ENCODE results near the gene CHRNA3. TPM values are rescaled to one million over a fixed set of nuclear protein-coding genes. Genes with fewer than 3 reads are reported as not detected.

Gene CHRNA3
- total RNA-seq, 1 donor from 2014 or later: not detected

DNA sequence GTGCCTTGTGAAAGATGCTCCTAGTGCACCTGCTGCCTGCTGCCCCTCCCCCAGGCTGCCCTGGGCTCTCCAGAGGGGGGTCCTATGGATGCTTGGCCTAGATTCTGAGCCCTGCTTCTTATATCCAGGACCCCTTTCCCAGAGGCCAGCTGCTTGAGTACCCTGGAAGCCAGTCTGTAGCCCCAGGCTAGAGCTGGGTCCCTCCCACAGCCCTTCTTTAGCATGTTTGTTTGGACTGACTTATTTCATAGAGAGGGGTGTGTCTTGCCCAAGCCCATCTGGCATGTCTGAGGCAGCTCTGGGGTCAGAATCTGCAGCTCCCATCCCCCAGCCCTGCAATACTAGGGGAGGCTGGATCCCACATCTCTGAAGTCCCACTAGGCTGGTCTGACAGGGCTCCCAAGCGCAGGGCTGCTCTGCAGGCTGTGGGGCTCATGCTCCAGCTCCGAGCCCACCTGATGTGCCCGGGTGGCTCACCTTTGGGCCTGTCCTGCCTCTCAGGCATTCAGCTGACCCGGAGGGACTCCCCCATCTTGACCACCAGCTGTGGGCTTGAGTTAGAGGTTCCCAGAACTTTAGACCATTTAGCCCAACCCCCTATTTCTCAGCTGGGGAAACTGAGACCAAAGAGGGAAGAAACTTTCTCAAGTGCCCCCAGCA lies 17.1 kb upstream of the CHRNA3 start:
- DNase-seq (ENCODE audit: extremely low read depth, low read depth, low spot score): no peak

GRCh38 chr15:78636378-78636859 lies 15.6 kb upstream of the CHRNA3 start:
- no peak for DNase-seq (ENCODE audit: extremely low read depth, low read depth, low spot score)

GRCh38 chr15:78635346-78635745 lies 14.6 kb upstream of the CHRNA3 start:
- DNase-seq (ENCODE audit: extremely low read depth, low read depth, low spot score): no peak

DNA sequence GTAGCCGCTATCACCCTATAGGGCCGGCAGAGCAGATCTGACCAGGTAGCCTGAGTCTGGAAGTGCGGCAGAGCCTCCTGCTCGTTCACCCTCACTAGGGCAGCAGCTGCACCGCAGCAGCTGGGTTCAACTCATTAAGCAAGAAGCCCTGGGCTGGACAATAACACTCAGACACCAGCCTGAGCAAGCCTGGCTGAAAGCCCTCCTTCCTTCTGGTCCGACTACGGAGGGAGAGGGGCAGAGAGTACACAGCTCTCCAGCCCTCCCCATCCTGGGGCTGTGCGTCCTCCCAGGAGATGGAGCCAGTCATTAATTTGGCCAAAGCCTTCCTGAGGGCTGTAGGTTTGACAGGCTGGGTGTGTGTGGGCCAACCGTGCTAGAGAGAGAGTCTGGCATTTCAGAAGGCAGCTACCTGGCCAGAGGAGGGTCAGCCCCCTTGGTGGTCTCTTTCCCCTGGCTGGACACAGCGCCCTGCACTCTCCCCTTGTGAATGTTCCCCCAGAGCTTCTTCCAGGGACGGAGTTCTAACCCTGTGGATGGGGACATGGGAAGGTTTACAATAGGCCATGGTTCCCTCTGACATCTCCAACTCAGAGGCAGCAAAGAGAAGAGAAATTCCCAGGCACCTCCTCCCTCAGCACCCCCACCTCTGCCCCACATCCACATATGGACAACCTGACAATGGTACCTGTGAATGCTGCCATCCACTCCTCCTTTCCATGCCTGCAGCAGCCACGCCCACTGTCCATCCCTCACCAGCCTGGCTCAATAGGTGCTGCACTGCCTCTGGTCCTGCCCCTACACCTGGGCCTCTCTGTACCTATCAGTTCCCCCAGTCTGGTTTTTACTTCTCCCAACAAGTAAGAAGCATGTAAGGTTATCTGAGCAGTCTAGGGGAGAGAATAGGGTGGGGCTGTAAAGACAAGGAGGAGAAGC lies 13.7 kb upstream of the CHRNA3 start:
- no peak for DNase-seq (ENCODE audit: extremely low read depth, low read depth, low spot score)

- no peak for DNase-seq (ENCODE audit: extremely low read depth, low read depth, low spot score)
These were observed 12.6 kb upstream of the CHRNA3 start for GRCh38 chr15:78633348-78633747.

DNA sequence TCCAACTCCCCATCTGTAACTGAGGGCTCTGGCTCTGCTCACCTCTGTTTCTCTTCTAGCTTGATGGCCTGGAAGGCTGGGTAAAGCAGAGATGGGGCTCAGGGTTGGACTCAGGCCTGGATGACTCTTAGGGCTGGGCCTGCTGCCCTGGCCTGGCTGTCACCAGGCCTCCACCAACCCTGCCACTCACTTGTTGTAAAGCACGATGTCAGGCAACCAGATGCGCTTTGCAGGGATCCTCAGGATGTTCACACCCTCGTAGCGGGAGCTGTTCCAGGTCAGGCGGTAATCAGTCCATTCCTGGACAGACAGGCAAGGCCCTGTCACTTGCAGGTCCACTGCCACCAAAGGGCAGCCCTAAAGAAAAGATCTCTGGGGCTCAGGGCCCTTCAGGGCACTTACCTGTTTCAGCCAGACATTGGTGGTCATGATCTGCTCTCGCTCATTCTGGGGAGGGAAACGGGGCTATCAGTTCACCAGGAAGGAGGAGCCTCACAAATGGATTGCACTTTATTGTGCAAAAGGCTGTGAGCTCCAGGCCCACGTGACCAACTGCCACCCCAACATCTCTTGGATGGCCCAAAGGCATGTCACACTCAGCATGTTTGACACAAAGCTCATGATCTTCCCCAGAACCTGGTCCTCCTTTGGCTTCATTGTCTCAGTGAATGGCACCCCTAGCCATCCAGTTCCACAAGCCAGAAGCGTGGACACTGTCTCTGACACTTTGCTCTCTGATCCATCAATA lies 10.3 kb upstream of the CHRNA3 start:
- DNase-seq (ENCODE audit: extremely low read depth, low read depth, low spot score): no peak

- no peak for DNase-seq (ENCODE audit: extremely low read depth, low read depth, low spot score)
These were observed 8.9 kb upstream of the CHRNA3 start for GRCh38 chr15:78629716-78630065.

DNA sequence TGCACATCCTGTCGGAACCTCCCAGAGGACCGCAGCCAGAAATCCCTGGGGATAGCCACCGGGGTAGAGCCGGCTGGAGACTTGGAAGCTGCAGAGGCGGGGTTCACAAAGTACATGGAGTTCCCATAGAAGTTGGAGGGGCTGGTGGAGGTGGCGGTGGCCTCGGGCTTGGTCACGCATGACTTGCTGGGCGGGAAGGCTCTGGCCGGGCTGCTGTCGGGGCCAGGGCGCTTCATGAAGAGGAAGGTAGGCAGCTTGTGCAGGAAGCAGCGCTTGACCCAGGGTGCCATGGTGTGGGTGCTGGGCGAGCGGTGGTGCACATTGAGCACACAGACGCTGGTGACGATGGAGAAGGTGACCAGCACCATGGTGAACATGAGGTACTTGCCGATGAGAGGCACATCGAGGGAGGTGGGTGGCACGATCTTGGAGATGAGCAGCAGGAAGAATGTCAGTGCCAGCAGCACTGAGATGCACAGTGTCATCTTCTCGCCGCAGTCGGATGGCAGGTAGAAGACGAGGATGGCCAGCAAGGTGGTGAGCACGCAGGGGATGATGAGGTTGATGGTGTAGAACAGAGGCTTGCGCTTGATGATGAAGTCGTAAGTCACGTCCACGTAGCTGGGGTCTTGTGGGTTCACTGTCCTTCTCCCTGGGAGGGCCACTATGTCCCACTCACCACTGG lies 8.4 kb upstream of the CHRNA3 start:
- DNase-seq (ENCODE audit: extremely low read depth, low read depth, low spot score): no peak

DNA sequence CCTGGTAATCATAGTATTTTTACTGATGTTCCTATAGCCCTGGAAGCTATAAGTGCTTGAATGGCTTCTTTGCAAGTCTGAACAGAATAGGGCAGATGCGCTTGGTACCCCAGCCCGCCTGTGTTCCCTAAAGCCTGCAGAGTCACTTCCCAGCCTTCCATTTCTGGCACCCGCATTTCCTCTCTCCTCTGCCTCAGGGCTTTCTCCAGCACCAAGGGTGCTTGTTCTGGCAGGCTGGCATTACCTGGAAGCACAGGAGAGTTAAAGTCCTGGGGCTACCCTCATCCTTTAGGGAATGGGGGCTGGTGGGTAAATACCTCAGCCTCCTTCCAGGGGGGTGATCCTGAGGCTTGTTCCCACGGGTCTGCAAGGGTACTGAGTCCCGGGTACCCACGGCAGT lies 7.4 kb upstream of the CHRNA3 start:
- no peak for DNase-seq (ENCODE audit: extremely low read depth, low read depth, low spot score)

- DNase-seq (ENCODE audit: extremely low read depth, low read depth, low spot score): no peak
These were observed 6.6 kb upstream of the CHRNA3 start for GRCh38 chr15:78627348-78627747.

GRCh38 chr15:78626381-78626995 lies 5.7 kb upstream of the CHRNA3 start:
- no peak for DNase-seq (ENCODE audit: extremely low read depth, low read depth, low spot score)

- no peak for DNase-seq (ENCODE audit: extremely low read depth, low read depth, low spot score)
These were observed 4.9 kb upstream of the CHRNA3 start for GRCh38 chr15:78625606-78626280.

DNA sequence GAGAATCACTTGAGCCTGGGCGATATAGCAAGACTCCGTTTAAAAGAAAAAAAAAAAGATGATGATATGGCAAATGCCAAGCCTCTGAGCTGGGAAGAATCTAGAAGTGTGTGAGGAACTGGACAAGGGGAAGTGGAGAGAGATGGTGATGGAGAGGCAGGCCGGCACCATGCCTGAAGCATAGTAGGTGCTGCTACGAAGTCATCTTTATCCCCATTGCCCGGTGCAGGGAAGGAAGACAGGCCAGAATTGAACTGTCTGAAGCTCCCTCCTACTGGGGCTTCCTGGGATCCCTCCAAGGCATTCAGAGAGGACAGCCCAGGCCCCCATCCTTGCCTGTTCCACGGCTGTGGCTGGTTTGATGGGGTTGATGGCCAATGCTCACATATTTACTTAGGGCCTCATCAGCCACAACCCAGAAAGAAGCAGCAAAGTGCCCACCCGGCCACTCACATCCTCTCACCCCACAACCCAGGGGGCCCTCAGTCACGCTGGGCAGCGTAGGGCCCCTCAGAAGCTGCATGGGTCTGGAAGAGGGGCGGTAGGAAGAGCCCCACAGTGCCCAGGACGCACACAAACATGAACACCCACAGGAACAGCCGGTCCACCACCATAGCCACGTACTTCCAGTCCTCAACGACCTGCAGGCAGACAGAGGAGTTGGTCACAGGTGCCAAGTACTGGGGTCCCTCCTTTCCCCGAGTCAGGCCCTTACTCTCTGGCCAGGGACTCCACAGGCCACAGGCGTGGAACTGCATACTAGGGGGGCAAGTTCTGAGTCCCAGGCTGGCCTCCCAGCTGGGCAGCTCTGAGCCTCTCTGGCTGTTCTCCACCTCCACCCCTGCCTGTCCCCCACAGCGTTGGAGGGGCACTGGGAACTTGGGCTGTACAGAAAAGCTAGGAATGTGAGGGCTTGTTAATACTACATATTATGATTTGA lies 4.1 kb upstream of the CHRNA3 start:
- DNase-seq (ENCODE audit: extremely low read depth, low read depth, low spot score): no peak

GRCh38 chr15:78623786-78624497 lies 3.1 kb upstream of the CHRNA3 start:
- DNase-seq (ENCODE audit: extremely low read depth, low read depth, low spot score): no peak

- DNase-seq (ENCODE audit: extremely low read depth, low read depth, low spot score): no peak
These were observed 1.1 kb upstream of the CHRNA3 start for GRCh38 chr15:78621810-78622402.

GRCh38 chr15:78620021-78620526 lies 722 bp downstream of the CHRNA3 start:
- DNase-seq (ENCODE audit: extremely low read depth, low read depth, low spot score): no peak

All from glomerular endothelial cell (primary cell).